Endodermal cell (in vitro differentiated cells): ENCODE data around the gene PTPRH. TPM values are rescaled to one million over a fixed set of nuclear protein-coding genes. Genes with fewer than 3 reads are reported as not detected.
"Not testable (repeated sequence)": the region's sequence is repeated elsewhere in the genome, so short reads cannot be mapped to it uniquely, and the experiment has no call there.

Source experiments
- DNase-seq: peaks from one replicate; pipeline ENCODE4 v3.0.0-alpha.2; 2017
- H3K27ac ChIP-seq: 2 replicates; pipeline ENCODE4 v1.5.1; 2013; ENCODE audit warnings: mild to moderate bottlenecking, low read depth, low read length, moderate library complexity
- H3K27me3 ChIP-seq: 2 replicates; pipeline ENCODE4 v1.6.1; 2013; ENCODE audit warnings: mild to moderate bottlenecking, low read length, moderate library complexity; ENCODE audit not compliant: insufficient read depth, control insufficient read depth, poor library complexity, severe bottlenecking
- H3K36me3 ChIP-seq: 2 replicates; pipeline ENCODE4 v1.7.0; 2013; ENCODE audit warnings: mild to moderate bottlenecking, low read length, moderate library complexity; ENCODE audit not compliant: control insufficient read depth, insufficient read depth
- H3K4me1 ChIP-seq: one replicate; pipeline ENCODE4 v1.7.0; 2013; ENCODE audit warnings: low read length; ENCODE audit not compliant: control insufficient read depth, insufficient read depth
- H3K4me3 ChIP-seq: 2 replicates; pipeline ENCODE4 v1.5.1; 2013; ENCODE audit warnings: mild to moderate bottlenecking, low read length, moderate library complexity
- H3K9ac ChIP-seq: 2 replicates; pipeline ENCODE4 v1.6.1; 2013; ENCODE audit warnings: mild to moderate bottlenecking, low read length, moderate library complexity; ENCODE audit not compliant: poor library complexity, severe bottlenecking; ENCODE audit errors: extremely low read depth
- H3K9me3 ChIP-seq: 2 replicates; pipeline ENCODE4 v1.6.1; 2013; ENCODE audit warnings: mild to moderate bottlenecking, low read length, moderate library complexity; ENCODE audit not compliant: control insufficient read depth
- H3K27ac Mint-ChIP-seq: 2 replicates; pipeline ENCODE4 v1.8.0; 2020; ENCODE audit warnings: mixed read lengths
- H3K27me3 Mint-ChIP-seq: 2 replicates; pipeline ENCODE4 v1.8.0; 2021; ENCODE audit warnings: mild to moderate bottlenecking, mixed read lengths; ENCODE audit not compliant: insufficient read depth
- H3K36me3 Mint-ChIP-seq: 2 replicates; pipeline ENCODE4 v1.8.0; 2020; ENCODE audit warnings: low read depth, mixed read lengths
- H3K4me1 Mint-ChIP-seq: 2 replicates; pipeline ENCODE4 v1.8.0; 2020; ENCODE audit warnings: mixed read lengths
- H3K4me3 Mint-ChIP-seq: 2 replicates; pipeline ENCODE4 v1.8.0; 2020; ENCODE audit warnings: mild to moderate bottlenecking, moderate library complexity, mixed read lengths
- H3K9me3 Mint-ChIP-seq: 2 replicates; pipeline ENCODE4 v1.8.0; 2020; ENCODE audit warnings: mild to moderate bottlenecking, mixed read lengths
- CTCF ChIP-seq: fragments of 200-600 bp; sonication (generic); conservative IDR thresholded peaks from 2 replicates; pipeline ENCODE4 v1.5.0; 2021; ENCODE audit warnings: antibody characterized with exemption, mild to moderate bottlenecking
- WGBS, 2 experiments: methylation state at CpG; one replicate each; pipeline versions ENCODE4 v1.1.5 to v1.1.7; 2013; ENCODE audit warnings: missing lambda C conversion rate in 2 of 2, mixed read lengths in 1 of 2; ENCODE audit not compliant: insufficient coverage in 1 of 2, insufficient read length in 1 of 2; 5-methylcytosine and 5-hydroxymethylcytosine counted together
- total RNA-seq, 2 donors: library from RNA; stranded (reverse); fragmentation: NEBNext Ultra II Directional in 1 of 2; extraction: Animal tissue kit (Norgen Biotek cat#: 25700) in 1 of 2; gene quantifications; 2 replicates in 1 of 2; 3 replicates in 1 of 2; pipeline ENCODE4 v1.2.1, GENCODE V29; 2021

The PTPRH gene
- total RNA-seq, 2 donors from 2014 or later, result not detected

DNA sequence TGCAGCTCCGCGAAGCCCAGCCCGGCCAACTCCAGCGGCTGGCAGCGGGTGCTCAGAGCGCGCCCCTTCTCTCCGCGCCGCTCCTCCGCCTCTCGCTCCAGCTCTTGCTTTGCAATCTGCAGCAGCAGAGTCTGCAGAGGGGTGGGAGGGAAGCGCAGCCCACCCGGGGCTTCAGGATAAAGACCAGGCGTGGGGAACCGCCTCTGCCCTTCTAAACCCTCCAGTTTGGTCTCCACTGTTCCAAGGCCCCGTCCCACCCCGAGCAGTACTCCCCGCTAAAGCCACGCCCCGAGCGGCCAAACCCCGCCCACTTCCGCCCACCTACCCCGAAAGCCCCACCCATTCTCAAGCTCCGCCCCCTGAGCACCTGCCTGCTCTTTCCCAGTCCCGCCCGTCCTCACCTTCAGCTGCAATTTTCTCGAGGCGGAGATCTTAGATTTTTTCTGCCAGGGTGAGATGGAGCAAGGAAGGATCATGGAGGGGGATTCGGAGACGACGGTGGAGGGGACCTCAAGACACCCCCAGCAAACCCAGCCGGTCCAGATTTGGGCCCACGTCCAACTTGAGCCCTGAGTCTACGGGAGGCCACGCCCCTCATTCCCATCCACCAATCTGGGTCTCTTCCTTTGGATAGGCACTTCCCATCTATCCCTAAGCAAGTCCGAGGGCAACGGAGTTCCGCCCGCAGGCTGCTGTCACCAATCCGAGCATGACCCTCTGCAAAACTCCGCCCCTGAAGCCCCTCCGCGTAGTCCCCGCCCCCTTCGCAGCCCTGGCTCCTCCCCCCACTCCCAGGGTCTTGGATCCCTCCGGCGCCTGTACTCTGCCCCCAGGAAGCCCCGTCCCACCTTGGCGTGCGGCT, 52.9 kb downstream of the PTPRH start:
- Histone ChIP-seq H3K4me3 (peak overlapping the region; percentile 70), H3K9ac (no peak overlapping the region), H3K27me3 (no peaks in the 10 kb centered on the region), H3K36me3 (no peaks in the 10 kb centered on the region), H3K9me3 (peaks cover 8% of the 10 kb centered on the region), H3K4me1 (no peaks in the 10 kb centered on the region), H3K27ac (no peak overlapping the region)
- H3K27me3 Mint-ChIP-seq, result peaks cover 66% of the 10 kb centered on the region
- H3K36me3 Mint-ChIP-seq, result peaks cover 10% of the 10 kb centered on the region
- TF ChIP-seq CTCF, result no peak
- peaks cover 6% of the 10 kb centered on the region for H3K9me3 Mint-ChIP-seq
- peak overlapping the region; percentile 57 for H3K4me3 Mint-ChIP-seq
- 28 to 44% methylated on average over 10 to 52 of the region's 52 CpGs for WGBS, 2 experiments
- peak; percentile 98 for DNase-seq
- H3K27ac Mint-ChIP-seq, result no peak overlapping the region
- peaks cover 6% of the 10 kb centered on the region for H3K4me1 Mint-ChIP-seq

- WGBS, 2 experiments, result 48 to 59% methylated on average over 4 to 5 of the region's 5 CpGs
These were observed 53.5 kb downstream of the PTPRH start for GRCh38 chr19:55155784-55156183.

GRCh38 chr19:55153652-55154264, 55.5 kb downstream of the PTPRH start:
- WGBS, 2 experiments, result 91 to 95% methylated on average over 9 to 12 of the region's 12 CpGs
- H3K4me3 Mint-ChIP-seq, result no peak overlapping the region
- DNase-seq, result no peak
- Histone ChIP-seq H3K27ac (no peak overlapping the region), H3K4me3 (no peak overlapping the region), H3K9me3 (peaks cover 8% of the 10 kb centered on the region), H3K9ac (no peak overlapping the region), H3K36me3 (no peaks in the 10 kb centered on the region), H3K4me1 (no peaks in the 10 kb centered on the region), H3K27me3 (no peaks in the 10 kb centered on the region)
- H3K27me3 Mint-ChIP-seq, result peaks cover 65% of the 10 kb centered on the region
- H3K4me1 Mint-ChIP-seq, result peaks cover 6% of the 10 kb centered on the region
- H3K27ac Mint-ChIP-seq, result no peak overlapping the region
- H3K36me3 Mint-ChIP-seq, result peaks cover 11% of the 10 kb centered on the region
- no peak for TF ChIP-seq CTCF
- H3K9me3 Mint-ChIP-seq, result peaks cover 4% of the 10 kb centered on the region

More at GRCh38 chr19:55155784-55156183, 53.5 kb downstream of the PTPRH start:
- Mint-ChIP-seq H3K4me3 (peak overlapping the region; percentile 57), H3K27me3 (peaks cover 64% of the 10 kb centered on the region), H3K36me3 (peaks cover 11% of the 10 kb centered on the region)
- not testable (repeated sequence) for H3K27me3 ChIP-seq, H3K9ac ChIP-seq, H3K27ac ChIP-seq, H3K27ac Mint-ChIP-seq, H3K4me1 ChIP-seq, H3K36me3 ChIP-seq, H3K4me1 Mint-ChIP-seq, DNase-seq, H3K9me3 ChIP-seq, H3K9me3 Mint-ChIP-seq
- peak overlapping the region; percentile 70 for H3K4me3 ChIP-seq
